ENCODE data around the gene LHFPL2.

Gene LHFPL2

DNA sequence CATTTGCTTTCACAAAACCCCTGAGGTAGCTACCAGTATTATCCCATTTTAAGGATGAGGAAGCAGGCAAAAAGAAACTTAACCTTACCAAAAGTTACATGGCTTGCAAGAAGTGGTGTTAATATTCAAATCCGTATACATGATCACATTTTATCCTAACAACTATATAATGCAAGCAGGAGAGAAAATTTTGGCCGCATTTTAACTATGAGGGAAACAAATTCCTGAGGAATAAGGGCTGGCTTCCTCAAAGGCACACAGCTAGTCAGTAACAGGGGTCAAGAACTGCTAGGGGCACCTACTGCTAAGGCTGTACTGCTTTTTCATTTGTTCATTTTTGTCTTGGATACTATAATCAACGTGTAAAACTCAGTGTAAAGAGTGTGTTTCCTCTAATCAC is 81.0 kb downstream of the LHFPL2 start:
- DNase-seq (ENCODE audit: low spot score), result no peak

- no peak for DNase-seq (ENCODE audit: low spot score)
Observed at GRCh38 chr5:78566747-78567425, 81.7 kb downstream of the LHFPL2 start.

DNA sequence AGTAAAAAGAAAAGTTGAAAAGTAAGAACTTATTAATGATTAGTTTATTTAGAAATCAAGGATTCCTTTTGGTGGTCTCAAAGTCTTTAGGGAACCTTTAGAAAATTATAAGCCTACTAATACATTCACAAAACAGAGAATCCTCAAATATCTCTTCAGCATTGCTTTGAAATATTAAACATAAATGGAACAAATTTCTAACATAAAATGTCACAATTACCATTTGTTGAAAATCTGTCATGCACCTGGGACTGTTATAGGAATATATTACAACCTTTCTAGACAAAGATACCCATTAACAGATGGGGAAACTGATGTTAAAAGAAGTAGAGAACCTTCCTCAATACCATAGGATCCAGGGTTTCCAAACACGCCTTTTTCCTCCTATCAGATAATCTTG is 83.2 kb downstream of the LHFPL2 start:
- no peak for DNase-seq (ENCODE audit: low spot score)

DNA sequence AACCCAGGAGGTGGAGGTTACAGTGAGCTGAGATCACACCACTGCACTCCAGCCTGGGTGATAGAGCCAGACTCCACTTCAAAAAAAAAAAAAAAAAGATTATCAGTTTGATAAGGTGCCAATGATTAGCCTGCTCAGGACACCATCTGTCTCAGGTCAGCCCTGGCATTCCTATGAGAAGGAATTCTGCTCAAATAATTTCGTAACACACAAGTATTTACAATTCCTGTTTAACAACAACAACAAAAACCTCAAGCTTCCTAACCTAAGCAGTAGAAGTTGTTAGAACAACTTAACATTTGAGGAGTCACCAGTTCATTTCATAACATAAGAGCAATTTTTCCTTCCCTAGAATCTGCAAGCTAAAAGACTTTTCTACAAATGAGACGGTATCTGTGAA is 85.0 kb downstream of the LHFPL2 start:
- no peak for DNase-seq (ENCODE audit: low spot score)

DNA sequence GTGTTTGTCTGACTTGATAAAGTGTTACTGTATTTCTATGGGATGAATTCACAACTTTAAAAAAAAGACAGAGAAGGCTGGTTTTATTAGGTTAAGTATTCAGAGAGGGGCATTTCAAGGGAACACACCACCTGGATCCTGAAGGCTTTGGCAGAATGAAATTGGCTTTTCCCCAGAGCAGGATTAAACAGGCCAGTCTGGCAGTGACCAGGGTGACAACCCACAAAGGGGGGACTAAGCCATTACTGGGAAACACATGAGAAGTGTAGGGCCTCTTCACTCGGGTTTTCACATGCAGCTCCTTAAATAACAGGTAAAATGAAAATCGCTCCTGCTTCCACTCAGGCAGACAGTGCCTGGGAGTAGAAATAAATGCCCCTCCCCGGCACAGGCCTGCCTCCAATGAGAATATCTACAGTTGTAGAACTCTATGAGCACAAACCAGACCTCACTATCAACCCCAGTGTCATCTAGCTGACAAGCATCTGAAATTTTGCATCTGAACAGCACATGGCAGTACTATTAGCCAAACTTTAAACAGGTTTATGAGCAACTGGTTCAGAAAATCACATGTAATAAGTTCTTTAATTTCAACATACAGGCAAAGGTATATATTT is 85.8 kb downstream of the LHFPL2 start:
- no peak for DNase-seq (ENCODE audit: low spot score)

DNA sequence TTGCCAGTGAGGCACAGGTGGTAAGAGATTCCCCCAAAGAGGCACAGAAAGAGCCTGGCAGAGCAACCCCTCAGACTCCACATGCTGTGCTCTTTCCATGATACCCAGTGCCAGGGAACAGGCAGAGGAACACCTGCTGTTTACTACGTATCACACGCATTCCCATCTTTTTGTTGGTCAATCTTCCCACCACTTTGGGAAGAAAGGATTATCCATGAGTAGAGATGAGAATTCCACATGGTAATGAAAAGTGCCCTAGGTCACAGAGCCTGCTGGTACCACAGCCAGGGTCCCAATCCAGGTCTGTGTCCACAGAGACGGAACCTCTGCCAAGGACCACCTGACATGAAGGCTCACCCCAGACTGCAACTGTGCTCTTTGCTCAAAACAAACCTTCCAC is 86.6 kb downstream of the LHFPL2 start:
- no peak for DNase-seq (ENCODE audit: low spot score)

GRCh38 chr5:78561261-78561660 is 87.3 kb downstream of the LHFPL2 start:
- no peak for DNase-seq (ENCODE audit: low spot score)

GRCh38 chr5:78560000-78560855 is 88.3 kb downstream of the LHFPL2 start:
- no peak for DNase-seq (ENCODE audit: low spot score)

DNA sequence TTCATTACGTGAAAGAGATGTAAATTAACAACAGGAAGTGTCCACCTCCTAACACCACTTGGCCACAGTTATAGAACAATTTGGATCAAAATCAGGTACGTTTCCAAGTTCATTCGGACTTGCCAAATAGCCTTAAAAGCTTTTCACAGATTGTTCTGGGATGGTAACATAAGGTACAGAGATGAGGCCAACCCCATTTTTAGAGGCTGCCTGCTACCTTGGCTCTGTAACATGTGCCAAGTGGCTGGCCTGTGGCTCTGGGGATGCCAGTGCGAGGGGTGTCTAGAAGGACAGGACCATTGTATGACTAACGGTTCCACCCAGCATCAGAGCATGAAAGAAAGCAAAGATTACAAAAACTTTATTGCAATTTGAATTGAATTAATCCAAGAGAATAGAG is 91.0 kb downstream of the LHFPL2 start:
- DNase-seq (ENCODE audit: low spot score), result no peak

- no peak for DNase-seq (ENCODE audit: low spot score)
Observed at GRCh38 chr5:78555870-78556269, 92.7 kb downstream of the LHFPL2 start.

DNA sequence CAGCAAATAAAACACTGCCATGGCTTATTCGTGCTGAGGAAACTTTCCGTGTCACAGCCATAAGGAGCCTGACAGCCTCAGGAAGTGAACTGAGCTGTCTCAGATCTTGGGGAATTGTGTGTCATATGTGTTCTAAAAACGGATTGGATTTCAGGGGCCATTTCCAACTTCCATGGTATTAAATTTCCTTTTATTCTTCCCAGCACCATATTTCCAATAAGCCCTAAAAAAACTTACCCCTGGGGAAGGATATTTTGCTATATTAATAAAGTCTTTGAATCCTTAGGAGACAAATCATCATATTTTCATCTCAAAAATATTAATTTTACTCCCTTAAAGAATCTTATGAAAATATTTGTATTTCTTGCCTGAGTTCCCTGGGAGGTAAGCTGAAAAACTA is 93.9 kb downstream of the LHFPL2 start:
- DNase-seq (ENCODE audit: low spot score), result no peak

- DNase-seq (ENCODE audit: low spot score), result no peak
Observed at GRCh38 chr5:78553580-78554353, 94.8 kb downstream of the LHFPL2 start.

DNA sequence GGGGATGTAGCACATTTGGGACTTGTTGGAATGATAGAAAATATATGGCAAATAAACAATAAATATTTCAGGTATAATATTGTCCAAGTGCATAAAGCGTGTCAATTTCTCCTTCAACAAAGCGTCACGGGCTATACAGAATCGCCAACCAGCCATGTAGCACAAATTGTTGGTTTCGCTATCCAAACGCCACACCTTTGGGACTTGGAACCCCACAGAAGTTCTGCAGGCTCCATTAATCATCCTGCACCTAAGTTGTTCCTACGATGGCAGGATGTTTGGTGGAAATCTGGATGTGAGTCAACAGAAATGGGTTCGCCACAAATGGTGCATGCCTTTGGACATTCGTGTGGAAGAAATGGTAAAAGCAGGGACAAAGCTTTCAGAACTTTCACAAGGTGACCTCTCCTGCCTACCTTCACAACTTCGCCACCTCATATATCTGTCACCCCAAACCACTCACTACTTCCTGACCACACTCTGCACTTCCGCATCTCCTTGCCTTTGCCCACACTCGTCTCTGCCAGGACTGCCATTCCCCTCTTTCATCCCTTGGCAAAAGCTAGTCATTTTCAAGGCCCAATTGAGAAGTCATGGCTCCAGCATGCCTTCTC is 95.7 kb downstream of the LHFPL2 start:
- no peak for DNase-seq (ENCODE audit: low spot score)

- DNase-seq (ENCODE audit: low spot score), result no peak
Observed at GRCh38 chr5:78550891-78551290, 97.7 kb downstream of the LHFPL2 start.

DNA sequence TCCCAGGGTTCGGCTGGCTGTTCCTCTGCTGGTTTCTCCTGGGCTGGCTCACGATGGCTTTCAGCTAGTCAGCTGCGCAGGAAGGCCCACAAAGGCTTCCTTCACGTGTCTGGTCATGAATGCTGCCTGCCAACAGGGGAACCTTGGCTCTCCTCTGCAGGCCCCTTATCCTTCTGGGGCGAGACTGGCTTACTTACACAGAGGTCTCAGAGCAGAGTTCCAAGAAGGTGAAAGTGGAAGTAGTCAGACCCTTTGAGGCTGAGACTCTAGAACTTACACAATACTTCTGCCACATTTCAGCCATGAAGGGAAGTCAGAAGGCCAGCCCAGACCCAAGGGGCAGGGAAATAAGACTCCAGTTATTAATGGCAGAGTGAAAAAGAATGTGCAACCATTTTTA is 99.5 kb downstream of the LHFPL2 start:
- peak; percentile 77 for DNase-seq (ENCODE audit: low spot score)

GRCh38 chr5:78547731-78548615 is 100.6 kb downstream of the LHFPL2 start:
- DNase-seq (ENCODE audit: low spot score), result no peak

- no peak for DNase-seq (ENCODE audit: low spot score)
Observed at GRCh38 chr5:78547183-78547582, 101.4 kb downstream of the LHFPL2 start.

DNA sequence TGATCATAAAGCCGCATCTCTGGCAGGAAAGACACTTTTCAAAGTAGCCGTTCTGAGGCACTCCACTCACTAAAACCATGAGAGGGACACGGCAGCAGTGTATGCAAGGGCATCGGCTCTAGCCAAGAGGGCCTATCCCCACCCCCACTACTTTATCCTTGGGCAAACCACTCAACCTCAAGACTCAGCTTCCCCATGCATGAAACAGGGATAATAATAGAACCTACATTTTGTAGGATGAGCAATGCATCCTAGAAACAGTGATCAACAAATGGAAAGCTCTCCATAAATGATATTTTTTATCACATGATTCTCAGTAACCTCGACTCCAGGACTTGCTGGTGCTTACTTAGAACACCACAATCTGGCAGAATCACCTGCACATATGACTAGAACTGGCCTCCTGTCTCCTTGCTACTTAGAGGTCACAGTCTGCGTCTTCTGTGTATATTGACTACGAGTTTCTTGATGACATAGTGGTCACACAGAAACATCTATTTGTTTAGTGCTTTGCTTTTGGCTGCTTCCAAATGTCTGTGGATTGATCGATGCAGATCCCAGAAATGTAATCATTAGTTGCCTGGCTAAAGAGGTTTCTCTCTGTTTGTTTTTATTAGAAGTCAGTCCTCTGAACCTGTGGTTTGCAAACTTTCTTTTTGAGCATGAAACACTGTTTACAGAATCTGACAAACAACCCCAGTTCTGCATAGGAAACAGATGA is 102.1 kb downstream of the LHFPL2 start:
- DNase-seq (ENCODE audit: low spot score), result no peak

DNA sequence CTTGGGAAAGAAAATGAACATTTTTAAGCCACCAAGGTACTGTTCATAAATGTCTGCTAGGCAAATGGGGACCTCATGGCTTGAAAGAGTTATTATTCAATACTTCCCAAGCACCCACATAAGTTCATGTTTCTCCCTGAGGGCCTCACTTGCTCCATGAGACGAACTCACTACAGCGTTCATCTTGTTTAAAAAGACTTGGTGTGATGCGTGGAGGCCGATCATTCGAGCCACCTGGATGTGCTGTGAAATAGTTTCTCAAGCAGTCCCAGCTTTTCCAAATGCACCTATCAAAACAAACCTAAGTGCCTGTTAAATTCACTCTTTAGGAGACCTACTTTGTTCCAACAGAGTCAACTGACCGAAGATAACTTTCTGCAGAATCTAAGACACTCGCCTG is 103.2 kb downstream of the LHFPL2 start:
- DNase-seq (ENCODE audit: low spot score), result no peak

- no peak for DNase-seq (ENCODE audit: low spot score)
Observed at GRCh38 chr5:78544561-78545201, 103.9 kb downstream of the LHFPL2 start.
